Loucy (cell line): ENCODE measurements around the gene NRDE2.

Experiments used
- CTCF ChIP-seq: fragments of 200-600 bp; sonication (generic); conservative IDR thresholded peaks from 2 replicates; pipeline ENCODE4 v1.5.1; 2014; ENCODE audit warnings: mild to moderate bottlenecking, antibody characterized with exemption, low read length
- EZH2phosphoT487 ChIP-seq: fragments of 200-600 bp; IDR thresholded peaks from 2 replicates; pipeline ENCODE4 v1.6.1; 2018; ENCODE audit warnings: antibody characterized with exemption, mild to moderate bottlenecking, moderate library complexity, borderline replicate concordance

DNA sequence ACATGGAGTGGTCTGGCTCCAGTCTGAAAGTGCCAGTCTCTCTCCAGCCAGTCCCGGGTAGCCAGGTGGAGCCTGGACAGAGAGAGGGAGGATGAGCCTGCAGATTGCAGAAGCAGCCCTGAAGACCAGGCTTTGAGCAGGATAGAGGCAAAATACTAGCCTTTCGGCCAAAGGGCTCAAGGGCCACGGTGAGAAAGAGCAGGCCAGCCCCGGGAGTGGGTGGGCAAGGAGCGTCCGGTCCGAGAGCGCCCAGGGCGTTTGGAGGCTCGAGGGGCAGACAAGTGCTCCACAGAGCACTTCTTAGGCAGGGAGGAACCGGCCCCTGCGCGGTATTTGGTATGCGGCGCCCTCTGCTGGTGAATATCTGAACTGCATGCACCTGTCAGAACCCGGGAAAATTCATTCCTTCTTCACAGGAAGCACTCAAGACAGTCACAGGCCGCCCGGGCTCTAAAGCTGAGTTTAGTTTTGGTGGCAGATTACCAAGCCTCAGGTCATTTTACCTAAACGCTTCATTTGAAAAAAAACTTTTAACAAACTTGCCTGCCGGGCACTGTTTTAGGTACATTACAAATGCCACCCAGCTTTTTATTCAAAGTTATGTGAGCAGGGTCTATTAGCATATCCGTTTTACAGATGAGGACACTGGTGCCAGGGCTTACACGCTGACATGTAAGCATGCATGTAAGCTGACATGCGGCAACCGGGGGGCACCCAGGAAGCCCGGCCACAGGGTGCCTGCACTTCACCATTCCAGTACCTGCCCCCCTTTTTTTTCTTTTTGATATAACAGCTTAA lies 96.4 kb downstream of the NRDE2 start:
- TF ChIP-seq CTCF: peak; percentile 97
- no peak for TF ChIP-seq EZH2phosphoT487
